Panc1 (cell line): Measurements from ENCODE around the gene ARHGEF6.

ENCODE experiments used
- CTCF ChIP-seq: fragments of 450-650 bp; IDR thresholded peaks from 2 replicates; pipeline ENCODE4 v1.5.1; 2017; ENCODE audit warnings: mild to moderate bottlenecking
- POLR2AphosphoS5 ChIP-seq: IDR thresholded peaks from 2 replicates; pipeline ENCODE4 v1.6.1; 2012; ENCODE audit warnings: mild to moderate bottlenecking, low read depth, low read length, moderate library complexity
- SIN3A ChIP-seq: IDR thresholded peaks from 2 replicates; pipeline ENCODE4 v1.6.1; 2012; ENCODE audit warnings: low read depth, mild to moderate bottlenecking, low read length, moderate library complexity, borderline replicate concordance; ENCODE audit not compliant: insufficient read depth
- TF ChIP-seq, protein P1 (sequence below), 2 experiments: IDR thresholded peaks; 2 replicates each; pipeline ENCODE4 v1.6.1; 2011 to 2012; ENCODE audit warnings: low read depth in 2 of 2, control low read depth in 1 of 2, low read length in 1 of 2, mild to moderate bottlenecking in 1 of 2, moderate library complexity in 1 of 2; ENCODE audit not compliant: insufficient read depth in 1 of 2

DNA sequence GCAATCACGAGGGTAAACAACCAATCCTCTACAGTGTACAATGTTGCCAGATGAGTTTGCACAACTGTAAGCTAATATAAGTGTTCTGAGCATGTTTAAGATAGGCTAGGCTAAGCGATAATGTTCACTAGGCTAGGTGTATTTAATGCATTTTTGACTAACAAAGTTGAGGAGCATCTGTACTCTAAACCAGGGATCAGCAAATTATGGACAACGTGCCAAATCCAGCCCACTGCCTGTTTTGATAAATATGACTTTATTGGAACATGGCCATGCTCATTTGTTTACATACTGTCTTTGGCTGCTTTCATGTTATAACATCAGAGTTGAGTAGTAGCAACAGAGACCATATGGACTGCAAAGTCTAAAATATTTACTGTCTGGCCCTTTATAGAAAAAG, 46.3 kb upstream of the ARHGEF6 start:
- TF ChIP-seq CTCF, result no peak
- TF ChIP-seq, protein P1, sequence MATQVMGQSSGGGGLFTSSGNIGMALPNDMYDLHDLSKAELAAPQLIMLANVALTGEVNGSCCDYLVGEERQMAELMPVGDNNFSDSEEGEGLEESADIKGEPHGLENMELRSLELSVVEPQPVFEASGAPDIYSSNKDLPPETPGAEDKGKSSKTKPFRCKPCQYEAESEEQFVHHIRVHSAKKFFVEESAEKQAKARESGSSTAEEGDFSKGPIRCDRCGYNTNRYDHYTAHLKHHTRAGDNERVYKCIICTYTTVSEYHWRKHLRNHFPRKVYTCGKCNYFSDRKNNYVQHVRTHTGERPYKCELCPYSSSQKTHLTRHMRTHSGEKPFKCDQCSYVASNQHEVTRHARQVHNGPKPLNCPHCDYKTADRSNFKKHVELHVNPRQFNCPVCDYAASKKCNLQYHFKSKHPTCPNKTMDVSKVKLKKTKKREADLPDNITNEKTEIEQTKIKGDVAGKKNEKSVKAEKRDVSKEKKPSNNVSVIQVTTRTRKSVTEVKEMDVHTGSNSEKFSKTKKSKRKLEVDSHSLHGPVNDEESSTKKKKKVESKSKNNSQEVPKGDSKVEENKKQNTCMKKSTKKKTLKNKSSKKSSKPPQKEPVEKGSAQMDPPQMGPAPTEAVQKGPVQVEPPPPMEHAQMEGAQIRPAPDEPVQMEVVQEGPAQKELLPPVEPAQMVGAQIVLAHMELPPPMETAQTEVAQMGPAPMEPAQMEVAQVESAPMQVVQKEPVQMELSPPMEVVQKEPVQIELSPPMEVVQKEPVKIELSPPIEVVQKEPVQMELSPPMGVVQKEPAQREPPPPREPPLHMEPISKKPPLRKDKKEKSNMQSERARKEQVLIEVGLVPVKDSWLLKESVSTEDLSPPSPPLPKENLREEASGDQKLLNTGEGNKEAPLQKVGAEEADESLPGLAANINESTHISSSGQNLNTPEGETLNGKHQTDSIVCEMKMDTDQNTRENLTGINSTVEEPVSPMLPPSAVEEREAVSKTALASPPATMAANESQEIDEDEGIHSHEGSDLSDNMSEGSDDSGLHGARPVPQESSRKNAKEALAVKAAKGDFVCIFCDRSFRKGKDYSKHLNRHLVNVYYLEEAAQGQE (IDR thresholded peaks at IDR 0.05; ENCODE audit: insufficient read depth in 1 of 2, low read depth in 2 of 2, low read length in 1 of 2), result no peak
- no peak for TF ChIP-seq POLR2AphosphoS5
- TF ChIP-seq SIN3A, result no peak
